PC-3 (cell line): ENCODE measurements around the gene PABPN1L.

Experiments
- CTCF ChIP-seq: fragments of 300-600 bp; sonication (generic); conservative IDR thresholded peaks from 2 replicates; pipeline ENCODE4 v1.5.1; 2017; ENCODE audit warnings: antibody characterized with exemption, low read depth, mild to moderate bottlenecking, low read length
- EZH2 ChIP-seq: fragments of 300-600 bp; sonication (generic); IDR thresholded peaks from one replicate; pipeline ENCODE4 v1.6.1; 2017; ENCODE audit warnings: antibody characterized with exemption, mild to moderate bottlenecking, low read length; ENCODE audit not compliant: unreplicated experiment
- EZH2phosphoT487 ChIP-seq: fragments of 300-600 bp; sonication (generic); IDR thresholded peaks from 2 replicates; pipeline ENCODE4 v1.6.1; 2018; ENCODE audit warnings: mild to moderate bottlenecking, antibody characterized with exemption, low read length, borderline replicate concordance

- TF ChIP-seq CTCF (no peak), EZH2 (no peak), EZH2phosphoT487 (no peak)
Measured at GRCh38 chr16:88816736-88817535, 49.5 kb downstream of the PABPN1L start.
